Measurements from ENCODE around the gene FRMD5.
A peak's percentile ranks its signal among the peaks of the same experiment; 100 is the strongest.

FRMD5 gene

DNA sequence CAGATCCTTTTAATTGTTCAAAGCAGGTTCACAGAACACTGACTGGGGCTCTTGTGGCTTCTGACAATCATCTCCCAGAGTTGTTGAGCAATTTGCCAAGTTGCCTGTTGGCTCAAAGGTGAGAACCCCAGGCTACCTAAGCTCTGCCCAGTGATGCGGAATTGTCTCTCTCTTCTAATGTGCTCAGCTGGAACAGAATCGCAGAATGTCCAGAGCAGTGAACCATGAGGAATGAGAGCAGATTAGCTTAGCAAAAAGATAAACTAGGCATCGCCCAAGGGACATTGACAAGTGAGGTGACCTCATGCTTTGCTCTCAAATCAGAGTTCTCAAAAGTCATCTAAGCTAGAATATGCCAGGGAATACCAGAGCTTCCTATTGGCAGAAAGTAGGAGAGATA is 220.2 kb downstream of the FRMD5 start:
- DNase-seq (ENCODE audit: low spot score) = peak; percentile 35

DNA sequence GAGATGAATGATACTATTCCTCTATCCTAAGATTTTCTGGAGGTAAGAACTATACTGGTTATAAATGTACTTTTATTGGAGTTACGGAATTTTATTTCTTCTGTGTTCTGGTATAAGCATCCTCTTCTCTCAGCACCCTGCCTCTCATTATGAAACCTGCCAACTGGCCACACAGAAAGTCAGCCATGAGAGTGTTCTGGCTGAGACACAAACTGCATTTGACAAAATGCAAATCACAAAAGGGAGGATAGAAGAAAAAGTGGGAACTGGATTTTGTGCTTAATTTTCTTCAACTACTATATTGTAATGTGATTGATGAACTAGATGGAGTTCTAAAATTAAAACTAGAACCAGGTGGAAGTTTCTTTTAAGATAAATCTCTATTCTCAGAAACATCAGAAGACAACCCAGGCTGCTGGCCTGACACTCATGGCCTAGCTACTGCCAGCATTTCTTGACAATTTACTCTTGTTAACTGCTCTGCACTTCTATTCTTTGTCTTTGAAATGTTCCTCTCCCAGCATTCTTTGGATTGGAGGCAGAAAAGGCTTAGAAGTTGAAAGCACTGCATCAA is 225.2 kb downstream of the FRMD5 start:
- no peak for DNase-seq (ENCODE audit: low spot score)

GRCh38 chr15:43968551-43968950 is 226.5 kb downstream of the FRMD5 start:
- no peak for DNase-seq (ENCODE audit: low spot score)

- no peak for DNase-seq (ENCODE audit: low spot score)
These were observed 228.4 kb downstream of the FRMD5 start for GRCh38 chr15:43966646-43967045.

DNA sequence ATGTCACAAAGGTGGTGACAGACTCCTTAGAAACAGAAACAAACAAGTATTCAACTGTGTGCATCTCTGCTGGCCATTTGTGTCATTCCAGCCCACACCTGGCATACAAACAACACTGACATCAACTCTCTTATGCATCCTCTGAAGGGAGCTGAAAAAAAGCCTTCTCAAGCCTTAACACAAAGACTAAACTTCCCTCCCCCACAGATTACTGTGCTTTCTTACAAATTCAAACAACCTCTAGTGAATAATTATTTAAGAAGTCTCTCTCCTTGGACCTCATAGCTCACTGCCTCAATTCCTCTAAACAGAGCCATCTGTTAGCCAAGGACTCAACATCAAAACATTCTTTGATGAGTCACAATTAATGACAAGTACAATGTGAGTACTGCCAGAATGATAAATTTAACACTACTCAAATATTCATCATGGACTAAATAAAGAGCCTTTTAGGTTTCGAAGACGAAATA is 236.2 kb downstream of the FRMD5 start:
- no peak for DNase-seq (ENCODE audit: low spot score)

GRCh38 chr15:43957724-43958123 is 237.3 kb downstream of the FRMD5 start:
- no peak for DNase-seq (ENCODE audit: low spot score)

GRCh38 chr15:43955140-43955539 is 239.9 kb downstream of the FRMD5 start:
- no peak for DNase-seq (ENCODE audit: low spot score)

DNA sequence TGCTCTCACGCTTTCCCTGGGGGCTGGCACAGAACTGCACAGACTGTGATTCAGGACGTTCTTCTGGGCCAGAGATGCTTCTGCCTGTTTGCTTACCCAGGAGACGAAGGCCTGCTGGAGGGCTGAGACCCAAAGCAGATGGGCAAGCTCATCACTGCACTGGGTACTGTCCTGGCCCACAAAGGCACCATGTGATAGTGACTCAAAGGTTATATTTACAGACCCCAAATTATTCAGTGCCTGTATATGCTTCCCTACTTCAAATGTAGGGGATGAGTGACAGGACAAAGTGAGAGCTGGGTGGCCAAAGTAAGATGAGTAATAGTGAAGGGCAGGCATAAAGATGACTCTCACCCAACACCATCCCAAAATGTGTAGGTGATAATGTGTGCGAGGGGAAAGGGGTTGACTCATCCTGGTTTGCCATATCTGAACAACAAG is 240.9 kb downstream of the FRMD5 start:
- no peak for DNase-seq (ENCODE audit: low spot score)

DNA sequence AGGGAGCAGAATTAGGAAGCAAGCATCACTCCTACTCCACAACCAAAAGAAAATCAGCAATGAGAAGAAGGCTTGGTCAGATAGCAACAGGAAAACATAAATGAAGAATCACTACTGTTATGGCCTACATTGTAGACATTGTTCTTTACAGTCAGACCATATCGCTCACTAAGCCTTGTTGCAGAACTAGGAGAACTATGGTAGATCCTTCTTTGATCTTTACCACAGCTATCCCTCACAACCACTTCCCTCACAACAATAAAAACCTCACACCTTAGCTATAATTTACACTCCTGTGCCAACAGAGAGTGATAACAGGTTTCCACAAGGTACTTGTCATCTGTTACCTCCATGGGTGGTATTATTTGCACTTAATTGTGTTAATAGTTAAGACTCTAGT is 241.7 kb downstream of the FRMD5 start:
- DNase-seq (ENCODE audit: low spot score) = no peak

DNA sequence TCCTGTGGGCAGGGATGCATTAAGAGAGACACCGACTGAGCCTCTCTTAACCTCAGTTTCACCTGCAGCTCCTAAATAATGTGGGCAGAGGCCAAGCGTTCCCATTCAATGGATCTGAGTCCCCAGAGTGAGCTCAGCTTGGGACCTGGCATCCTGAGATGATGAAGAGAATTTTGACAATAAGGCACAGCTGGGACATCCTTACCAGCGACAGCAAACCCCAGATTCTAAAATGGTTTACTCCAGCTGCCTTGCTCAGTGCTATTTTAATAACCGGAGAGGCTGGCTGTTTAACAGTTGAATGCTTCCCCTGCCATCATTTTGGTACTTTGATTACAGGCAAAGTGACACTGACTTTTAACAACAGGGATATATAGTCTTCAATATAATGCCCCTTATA is 244.5 kb downstream of the FRMD5 start:
- peak; percentile 38 for DNase-seq (ENCODE audit: low spot score)

GRCh38 chr15:43948691-43949325 is 246.3 kb downstream of the FRMD5 start:
- DNase-seq (ENCODE audit: low spot score) = peak; percentile 66

DNA sequence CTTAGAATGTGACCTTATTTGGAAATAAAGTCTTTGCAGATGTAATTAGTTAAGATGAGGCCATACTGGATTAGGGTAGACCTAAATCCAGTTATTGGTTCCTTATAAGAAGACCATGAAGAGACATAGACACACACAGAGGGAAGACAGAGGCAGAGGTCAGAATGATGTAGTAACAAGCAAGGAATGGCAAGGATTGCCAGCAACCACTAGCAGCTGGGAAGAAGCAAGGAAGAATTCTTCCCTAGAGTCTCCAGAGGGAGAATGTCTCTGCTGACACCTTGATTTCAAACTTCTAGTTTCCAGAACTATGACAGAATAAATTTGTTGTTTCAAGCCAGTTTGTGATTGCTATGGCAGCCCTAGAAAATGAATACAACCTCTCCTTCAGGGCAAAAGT is 251.6 kb downstream of the FRMD5 start:
- DNase-seq (ENCODE audit: low spot score) = no peak

DNA sequence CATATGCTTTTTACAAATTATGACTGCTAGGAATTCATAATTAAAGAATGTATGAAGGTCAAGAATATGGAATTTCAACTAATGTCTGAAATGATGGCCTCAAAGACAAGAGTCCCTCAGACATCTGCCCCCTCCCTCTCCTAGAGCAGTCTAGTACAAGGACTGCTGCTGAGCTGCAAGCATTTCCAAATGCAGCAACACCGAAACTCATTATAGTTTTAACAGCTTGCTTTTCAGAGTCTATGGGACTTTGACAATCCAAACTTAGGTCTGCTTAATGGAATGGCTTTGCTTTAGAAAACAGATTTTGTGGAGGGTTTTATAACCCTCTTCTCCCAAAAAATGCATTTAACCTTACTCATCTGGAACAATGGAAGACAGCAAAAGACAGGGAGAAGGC is 252.9 kb downstream of the FRMD5 start:
- no peak for DNase-seq (ENCODE audit: low spot score)

- peak; percentile 63 for DNase-seq (ENCODE audit: low spot score)
These were observed 253.5 kb downstream of the FRMD5 start for GRCh38 chr15:43941555-43941954.

- DNase-seq (ENCODE audit: low spot score) = no peak
These were observed 254.0 kb downstream of the FRMD5 start for GRCh38 chr15:43941071-43941470.

- DNase-seq (ENCODE audit: low spot score) = peak; percentile 33
These were observed 256.0 kb downstream of the FRMD5 start for GRCh38 chr15:43939070-43939469.

- no peak for DNase-seq (ENCODE audit: low spot score)
These were observed 260.6 kb downstream of the FRMD5 start for GRCh38 chr15:43934480-43934879.

DNA sequence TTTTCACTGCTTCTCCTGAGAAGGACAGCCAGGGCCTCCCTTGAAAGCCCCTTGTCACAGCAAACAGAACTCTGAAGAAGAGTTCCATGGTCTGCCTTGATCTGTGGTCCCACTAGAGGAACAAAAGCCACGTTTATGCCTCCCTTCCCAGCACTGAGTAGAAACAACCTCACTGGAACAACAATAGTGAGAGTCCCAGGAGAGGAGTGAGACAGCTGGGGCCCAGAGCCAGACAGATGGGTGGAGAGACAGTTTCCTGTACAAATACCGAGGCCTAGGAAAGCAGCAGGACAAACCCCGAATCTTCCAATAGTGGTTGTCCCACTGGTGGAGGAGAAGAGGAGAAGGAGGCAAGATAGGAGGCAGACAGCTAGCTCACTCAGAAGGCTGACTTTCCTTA is 262.2 kb downstream of the FRMD5 start:
- DNase-seq (ENCODE audit: low spot score) = no peak

DNA sequence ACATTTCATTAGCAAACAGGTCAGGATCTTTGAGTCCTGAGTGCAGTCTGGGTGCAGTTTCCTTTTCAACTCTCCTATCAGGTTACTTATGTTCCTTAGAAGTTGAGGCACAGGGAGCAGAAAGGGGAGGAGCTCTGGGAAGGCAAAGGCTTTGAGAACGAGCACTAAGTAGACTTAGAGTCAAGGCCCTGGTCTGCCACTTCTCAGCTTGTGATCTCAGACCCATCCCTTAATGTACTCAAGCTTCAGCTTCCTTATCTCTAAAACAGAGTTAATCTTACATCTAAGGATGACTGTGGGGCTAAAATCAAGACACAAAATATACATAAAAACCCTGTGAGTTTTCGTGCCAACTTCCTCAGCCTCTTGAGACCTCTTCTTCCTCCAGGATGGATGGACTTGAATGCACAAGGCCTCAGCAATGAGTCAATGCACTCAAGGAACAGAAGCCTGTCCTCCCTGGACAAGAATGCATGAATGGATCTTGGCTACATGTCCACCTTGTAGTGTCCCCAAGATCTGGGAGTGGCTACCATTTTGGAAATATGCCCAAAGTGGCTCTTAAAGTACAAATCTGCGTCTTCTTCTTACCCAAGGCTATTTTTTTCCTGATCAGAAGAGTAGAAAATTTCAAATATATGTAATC is 263.2 kb downstream of the FRMD5 start:
- DNase-seq (ENCODE audit: low spot score) = no peak

- DNase-seq (ENCODE audit: low spot score) = no peak
These were observed 264.0 kb downstream of the FRMD5 start for GRCh38 chr15:43931119-43931518.

DNA sequence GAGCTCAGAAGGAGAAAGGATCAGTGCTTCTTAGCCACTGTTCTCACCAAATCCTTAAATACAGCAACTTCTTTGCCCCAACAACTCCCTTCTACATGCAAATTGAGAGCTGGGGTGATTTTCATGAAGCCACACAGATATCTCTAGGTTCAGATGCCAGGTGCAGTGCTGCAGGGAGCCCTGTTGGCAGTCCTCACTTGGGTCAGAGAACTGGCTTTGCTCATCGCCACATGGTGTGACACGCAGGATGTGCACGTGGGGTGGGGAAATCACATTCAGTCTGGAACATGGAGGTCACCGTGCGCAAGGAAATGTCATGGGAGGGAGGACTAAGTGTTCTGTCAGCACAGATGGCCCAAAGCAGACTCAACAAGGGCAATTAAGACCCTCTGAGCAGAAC is 264.5 kb downstream of the FRMD5 start:
- peak; percentile 89 for DNase-seq (ENCODE audit: low spot score)

DNA sequence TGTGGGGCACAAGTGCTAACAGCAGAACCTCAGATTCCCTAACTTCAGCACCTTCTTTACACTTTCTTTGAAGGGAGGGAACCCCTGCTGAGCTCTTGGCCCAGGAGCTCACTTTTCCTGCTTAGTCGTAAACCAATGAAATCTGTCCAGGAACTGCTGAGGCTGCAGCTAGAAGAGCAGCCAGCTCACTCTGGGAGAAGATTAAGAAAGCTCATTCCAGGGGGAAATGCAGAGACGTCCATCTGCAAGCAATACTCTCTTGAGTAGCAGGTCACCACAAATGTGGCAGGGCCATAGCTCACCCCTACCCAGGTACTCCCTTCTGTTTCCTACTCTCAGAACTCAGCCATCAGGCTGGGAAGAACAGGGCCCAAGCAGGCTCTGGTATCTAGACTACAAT is 265.0 kb downstream of the FRMD5 start:
- peak; percentile 19 for DNase-seq (ENCODE audit: low spot score)

- DNase-seq (ENCODE audit: low spot score) = no peak
These were observed 266.9 kb downstream of the FRMD5 start for GRCh38 chr15:43928152-43928551.

- no peak for DNase-seq (ENCODE audit: low spot score)
These were observed 267.9 kb downstream of the FRMD5 start for GRCh38 chr15:43927203-43927602.

All from NAMALWA (cell line).